ENCODE results near the gene TOM1. TPM values are rescaled to one million over a fixed set of nuclear protein-coding genes. Genes with fewer than 3 reads are reported as not detected.

TOM1 gene
- total and polyA plus RNA-seq, 2 of the 13 experiments (the other 11 are each of a cell fraction or from before 2014, with no cell fraction given): 30.8 to 87.3 TPM

- TF ChIP-seq ZBTB4 (CRISPR knock-in tag; IDR thresholded peaks at IDR 0.05; ENCODE audit: borderline replicate concordance) (0 out of 2 replicates have a peak, but pooled peaks have one; percentile 76), KLF12 (CRISPR knock-in tag; IDR thresholded peaks at IDR 0.05; ENCODE audit: borderline replicate concordance) (0 out of 2 replicates have a peak, but pooled peaks have one; percentile 23), JARID2 (CRISPR knock-in tag; IDR thresholded peaks at IDR 0.05; ENCODE audit: insufficient replicate concordance) (no peak), KDM6A (CRISPR knock-in tag; IDR thresholded peaks at IDR 0.05; ENCODE audit: low read depth) (0 out of 2 replicates have a peak, but pooled peaks have one; percentile 19), NFRKB (IDR thresholded peaks at IDR 0.05) (no peak), ZBTB1 (CRISPR knock-in tag; IDR thresholded peaks at IDR 0.05; ENCODE audit: borderline replicate concordance) (no peak), SNAI1 (CRISPR knock-in tag; IDR thresholded peaks at IDR 0.05; ENCODE audit: borderline replicate concordance) (no peak), ZNF44 (CRISPR knock-in tag; IDR thresholded peaks at IDR 0.05) (0 out of 2 replicates have a peak, but pooled peaks have one; percentile 53), RFXAP (CRISPR knock-in tag; IDR thresholded peaks at IDR 0.05; ENCODE audit: borderline replicate concordance) (0 out of 2 replicates have a peak, but pooled peaks have one; percentile 62), ZNF672 (CRISPR knock-in tag; IDR thresholded peaks at IDR 0.05) (no peak), POLR2AphosphoS5 (IDR thresholded peaks at IDR 0.05; ENCODE audit: low read depth, low read length) (peak; percentile 82)
- TF ChIP-seq, protein P1, sequence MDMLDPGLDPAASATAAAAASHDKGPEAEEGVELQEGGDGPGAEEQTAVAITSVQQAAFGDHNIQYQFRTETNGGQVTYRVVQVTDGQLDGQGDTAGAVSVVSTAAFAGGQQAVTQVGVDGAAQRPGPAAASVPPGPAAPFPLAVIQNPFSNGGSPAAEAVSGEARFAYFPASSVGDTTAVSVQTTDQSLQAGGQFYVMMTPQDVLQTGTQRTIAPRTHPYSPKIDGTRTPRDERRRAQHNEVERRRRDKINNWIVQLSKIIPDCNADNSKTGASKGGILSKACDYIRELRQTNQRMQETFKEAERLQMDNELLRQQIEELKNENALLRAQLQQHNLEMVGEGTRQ (IDR thresholded peaks at IDR 0.05; ENCODE audit: low read depth, low read length): peak; percentile 95
- TF ChIP-seq, protein P1 (CRISPR knock-in tag; IDR thresholded peaks at IDR 0.05; ENCODE audit: borderline replicate concordance): peak; percentile 96; the same call in 1 of the 2 replicates
- TF ChIP-seq, protein P2, sequence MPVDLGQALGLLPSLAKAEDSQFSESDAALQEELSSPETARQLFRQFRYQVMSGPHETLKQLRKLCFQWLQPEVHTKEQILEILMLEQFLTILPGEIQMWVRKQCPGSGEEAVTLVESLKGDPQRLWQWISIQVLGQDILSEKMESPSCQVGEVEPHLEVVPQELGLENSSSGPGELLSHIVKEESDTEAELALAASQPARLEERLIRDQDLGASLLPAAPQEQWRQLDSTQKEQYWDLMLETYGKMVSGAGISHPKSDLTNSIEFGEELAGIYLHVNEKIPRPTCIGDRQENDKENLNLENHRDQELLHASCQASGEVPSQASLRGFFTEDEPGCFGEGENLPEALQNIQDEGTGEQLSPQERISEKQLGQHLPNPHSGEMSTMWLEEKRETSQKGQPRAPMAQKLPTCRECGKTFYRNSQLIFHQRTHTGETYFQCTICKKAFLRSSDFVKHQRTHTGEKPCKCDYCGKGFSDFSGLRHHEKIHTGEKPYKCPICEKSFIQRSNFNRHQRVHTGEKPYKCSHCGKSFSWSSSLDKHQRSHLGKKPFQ (CRISPR knock-in tag; IDR thresholded peaks at IDR 0.05; ENCODE audit: insufficient replicate concordance): peak; percentile 68
These were observed 81.1 kb downstream of the TOM1 start, which contains the start of gene HMOX1 (continued) for GRCh38 chr22:35380537-35381423.
